Osteocyte (in vitro differentiated cells): ENCODE results near the gene CES4A. TPM values are rescaled to one million over a fixed set of nuclear protein-coding genes. Genes with fewer than 3 reads are reported as not detected.
A peak's percentile ranks its signal among the peaks of the same experiment; 100 is the strongest.

Experiments
- DNase-seq: peaks from one replicate; pipeline ENCODE4 v3.0.0; 2021; ENCODE audit warnings: mixed read lengths; ENCODE audit not compliant: unreplicated experiment; ENCODE audit errors: extremely low spot score
- H3K27ac Mint-ChIP-seq: one replicate; pipeline ENCODE4 v1.8.0; 2021; ENCODE audit warnings: mild to moderate bottlenecking, mixed read lengths; ENCODE audit not compliant: unreplicated experiment
- H3K27me3 Mint-ChIP-seq: one replicate; pipeline ENCODE4 v1.8.0; 2021; ENCODE audit warnings: mixed read lengths; ENCODE audit not compliant: unreplicated experiment
- H3K36me3 Mint-ChIP-seq: one replicate; pipeline ENCODE4 v1.8.0; 2021; ENCODE audit warnings: mixed read lengths; ENCODE audit not compliant: unreplicated experiment
- H3K4me1 Mint-ChIP-seq: one replicate; pipeline ENCODE4 v1.8.0; 2021; ENCODE audit warnings: mixed read lengths; ENCODE audit not compliant: unreplicated experiment
- H3K4me3 Mint-ChIP-seq: one replicate; pipeline ENCODE4 v1.8.0; 2021; ENCODE audit warnings: mild to moderate bottlenecking, moderate library complexity, mixed read lengths; ENCODE audit not compliant: unreplicated experiment
- H3K9me3 Mint-ChIP-seq: one replicate; pipeline ENCODE4 v1.8.0; 2021; ENCODE audit warnings: mixed read lengths; ENCODE audit not compliant: unreplicated experiment
- total RNA-seq: library from RNA; stranded (reverse); gene quantifications from 2 replicates; pipeline ENCODE4 v1.2.1, GENCODE V29; 2021
- TF ChIP-seq, protein P1 (sequence below): fragments of 200-600 bp; sonication (generic); IDR thresholded peaks from 2 replicates; pipeline ENCODE4 v1.5.0; 2021; ENCODE audit warnings: antibody characterized with exemption, mild to moderate bottlenecking, moderate library complexity

CES4A gene
- total RNA-seq, 1 donor from 2014 or later, result 3.8 TPM

- DNase-seq, result no peak
- TF ChIP-seq, protein P1, sequence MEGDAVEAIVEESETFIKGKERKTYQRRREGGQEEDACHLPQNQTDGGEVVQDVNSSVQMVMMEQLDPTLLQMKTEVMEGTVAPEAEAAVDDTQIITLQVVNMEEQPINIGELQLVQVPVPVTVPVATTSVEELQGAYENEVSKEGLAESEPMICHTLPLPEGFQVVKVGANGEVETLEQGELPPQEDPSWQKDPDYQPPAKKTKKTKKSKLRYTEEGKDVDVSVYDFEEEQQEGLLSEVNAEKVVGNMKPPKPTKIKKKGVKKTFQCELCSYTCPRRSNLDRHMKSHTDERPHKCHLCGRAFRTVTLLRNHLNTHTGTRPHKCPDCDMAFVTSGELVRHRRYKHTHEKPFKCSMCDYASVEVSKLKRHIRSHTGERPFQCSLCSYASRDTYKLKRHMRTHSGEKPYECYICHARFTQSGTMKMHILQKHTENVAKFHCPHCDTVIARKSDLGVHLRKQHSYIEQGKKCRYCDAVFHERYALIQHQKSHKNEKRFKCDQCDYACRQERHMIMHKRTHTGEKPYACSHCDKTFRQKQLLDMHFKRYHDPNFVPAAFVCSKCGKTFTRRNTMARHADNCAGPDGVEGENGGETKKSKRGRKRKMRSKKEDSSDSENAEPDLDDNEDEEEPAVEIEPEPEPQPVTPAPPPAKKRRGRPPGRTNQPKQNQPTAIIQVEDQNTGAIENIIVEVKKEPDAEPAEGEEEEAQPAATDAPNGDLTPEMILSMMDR, result no peak
- Mint-ChIP-seq H3K27me3 (no peaks in the 10 kb centered on the region), H3K9me3 (no peaks in the 10 kb centered on the region), H3K27ac (no peak overlapping the region), H3K4me3 (no peak overlapping the region), H3K4me1 (peaks cover 18% of the 10 kb centered on the region), H3K36me3 (peaks cover 15% of the 10 kb centered on the region)
Measured at GRCh38 chr16:67043420-67043819, 55.0 kb downstream of the CES4A start.

DNA sequence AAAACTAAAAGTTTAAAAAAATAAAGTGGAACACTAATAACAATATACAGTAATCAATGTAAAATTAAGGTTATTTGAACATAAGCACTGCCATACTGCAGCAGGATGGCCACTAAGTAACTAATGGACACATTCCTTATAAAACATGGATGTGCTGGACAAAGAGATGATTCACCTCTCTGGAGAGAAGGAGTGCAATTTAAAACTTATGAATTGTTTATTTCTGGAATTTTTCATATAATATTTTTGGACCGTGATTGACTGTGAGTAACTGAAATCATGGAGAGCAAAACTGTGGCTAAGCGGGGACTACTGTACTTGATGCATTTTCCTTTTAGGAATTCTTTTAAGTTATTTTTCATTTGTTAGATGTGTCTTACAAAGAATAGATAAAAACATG lies 62.4 kb downstream of the CES4A start:
- Mint-ChIP-seq H3K4me3 (no peak overlapping the region), H3K27ac (peak overlapping the region; percentile 49), H3K36me3 (peaks cover 10% of the 10 kb centered on the region), H3K9me3 (no peaks in the 10 kb centered on the region), H3K4me1 (peaks cover 35% of the 10 kb centered on the region), H3K27me3 (no peaks in the 10 kb centered on the region)
- TF ChIP-seq, protein P1, result no peak
- no peak for DNase-seq

DNA sequence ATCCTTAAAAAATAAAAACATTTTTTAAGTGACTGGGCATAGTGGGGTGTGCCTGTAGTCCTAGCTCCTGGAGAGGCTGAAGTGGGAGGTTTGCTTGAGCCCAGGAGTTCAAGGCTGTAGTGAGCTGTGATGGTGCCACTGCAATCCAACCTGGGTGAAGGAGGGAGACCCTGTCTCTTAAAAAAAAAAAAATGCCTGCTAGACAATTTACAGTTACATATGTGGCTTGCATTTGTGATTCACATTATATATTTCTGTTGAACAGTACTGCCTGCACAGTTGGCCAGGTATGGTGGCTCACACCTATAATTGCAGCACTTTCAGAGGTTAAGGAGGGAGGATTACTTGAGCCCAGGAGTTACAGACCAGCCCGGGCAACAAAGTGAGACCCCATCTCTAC lies 64.0 kb downstream of the CES4A start:
- no peaks in the 10 kb centered on the region for H3K27me3 Mint-ChIP-seq
- DNase-seq, result no peak
- peaks cover 31% of the 10 kb centered on the region for H3K4me1 Mint-ChIP-seq
- no peaks in the 10 kb centered on the region for H3K9me3 Mint-ChIP-seq
- no peak overlapping the region for H3K4me3 Mint-ChIP-seq
- H3K36me3 Mint-ChIP-seq, result peaks cover 8% of the 10 kb centered on the region
- H3K27ac Mint-ChIP-seq, result no peak overlapping the region
- TF ChIP-seq, protein P1, result no peak

GRCh38 chr16:67053767-67054334 lies 65.5 kb downstream of the CES4A start:
- peak overlapping the region; percentile 52 for H3K27ac Mint-ChIP-seq
- H3K4me1 Mint-ChIP-seq, result peaks cover 38% of the 10 kb centered on the region

GRCh38 chr16:67054901-67055300 lies 66.5 kb downstream of the CES4A start:
- TF ChIP-seq, protein P1, result no peak
- Mint-ChIP-seq H3K27me3 (no peaks in the 10 kb centered on the region), H3K36me3 (peaks cover 8% of the 10 kb centered on the region), H3K9me3 (no peaks in the 10 kb centered on the region), H3K27ac (peak overlapping the region; percentile 52), H3K4me1 (peaks cover 38% of the 10 kb centered on the region), H3K4me3 (no peak overlapping the region)
- DNase-seq, result no peak

More at GRCh38 chr16:67053767-67054334, 65.5 kb downstream of the CES4A start:
- H3K27me3 Mint-ChIP-seq, result no peaks in the 10 kb centered on the region
- TF ChIP-seq, protein P1, result no peak
- peaks cover 8% of the 10 kb centered on the region for H3K36me3 Mint-ChIP-seq
- DNase-seq, result no peak
- no peak overlapping the region for H3K4me3 Mint-ChIP-seq
- H3K9me3 Mint-ChIP-seq, result no peaks in the 10 kb centered on the region
